Measurements from ENCODE around the gene SSBP3.

DNA sequence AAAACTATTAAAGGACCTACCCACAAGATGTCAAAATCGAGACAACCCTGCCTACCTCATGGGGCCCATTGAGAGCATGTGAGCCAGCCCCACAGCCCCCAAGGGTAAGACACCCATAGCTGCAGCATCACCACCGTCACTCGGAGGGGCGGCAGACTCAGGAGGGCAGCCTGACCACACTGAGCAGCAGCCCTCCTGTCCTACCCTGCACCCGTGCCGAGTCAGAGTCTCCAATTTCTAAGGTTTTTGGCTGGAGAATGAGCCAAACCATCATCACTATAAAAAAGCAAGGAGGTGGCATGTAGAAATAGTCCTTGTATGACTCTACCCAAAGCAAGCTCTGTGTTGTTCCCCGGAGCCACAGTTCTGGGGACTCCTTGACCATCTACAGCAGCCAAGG is 94.7 kb downstream of the SSBP3 start:
- TF ChIP-seq, protein P1, sequence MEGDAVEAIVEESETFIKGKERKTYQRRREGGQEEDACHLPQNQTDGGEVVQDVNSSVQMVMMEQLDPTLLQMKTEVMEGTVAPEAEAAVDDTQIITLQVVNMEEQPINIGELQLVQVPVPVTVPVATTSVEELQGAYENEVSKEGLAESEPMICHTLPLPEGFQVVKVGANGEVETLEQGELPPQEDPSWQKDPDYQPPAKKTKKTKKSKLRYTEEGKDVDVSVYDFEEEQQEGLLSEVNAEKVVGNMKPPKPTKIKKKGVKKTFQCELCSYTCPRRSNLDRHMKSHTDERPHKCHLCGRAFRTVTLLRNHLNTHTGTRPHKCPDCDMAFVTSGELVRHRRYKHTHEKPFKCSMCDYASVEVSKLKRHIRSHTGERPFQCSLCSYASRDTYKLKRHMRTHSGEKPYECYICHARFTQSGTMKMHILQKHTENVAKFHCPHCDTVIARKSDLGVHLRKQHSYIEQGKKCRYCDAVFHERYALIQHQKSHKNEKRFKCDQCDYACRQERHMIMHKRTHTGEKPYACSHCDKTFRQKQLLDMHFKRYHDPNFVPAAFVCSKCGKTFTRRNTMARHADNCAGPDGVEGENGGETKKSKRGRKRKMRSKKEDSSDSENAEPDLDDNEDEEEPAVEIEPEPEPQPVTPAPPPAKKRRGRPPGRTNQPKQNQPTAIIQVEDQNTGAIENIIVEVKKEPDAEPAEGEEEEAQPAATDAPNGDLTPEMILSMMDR (IDR thresholded peaks at IDR 0.05): no peak
- no peak for TF ChIP-seq POLR2A (IDR thresholded peaks at IDR 0.05)
